KMS-11 (cell line): Measurements from ENCODE around the gene ORAI2.

Experiments
- H2AFZ ChIP-seq: fragments of 200-600 bp; sonication (generic); 2 replicates; pipeline ENCODE4 v1.6.1; 2016; ENCODE audit warnings: antibody characterized with exemption, mixed run types, low read depth
- H3K27ac ChIP-seq: fragments of 200-600 bp; sonication (generic); 2 replicates; pipeline ENCODE4 v1.6.1; 2016; ENCODE audit warnings: mild to moderate bottlenecking, mixed run types
- H3K27me3 ChIP-seq: fragments of 200-600 bp; sonication (generic); 2 replicates; pipeline ENCODE4 v1.6.1; 2017; ENCODE audit warnings: mild to moderate bottlenecking, low read depth, mixed run types, moderate library complexity; ENCODE audit not compliant: insufficient read depth
- H3K36me3 ChIP-seq: fragments of 200-600 bp; sonication (generic); 2 replicates; pipeline ENCODE4 v1.6.1; 2017; ENCODE audit warnings: mild to moderate bottlenecking, mixed run types; ENCODE audit not compliant: insufficient read depth
- H3K4me1 ChIP-seq: fragments of 200-600 bp; sonication (generic); 2 replicates; pipeline ENCODE4 v1.6.1; 2016; ENCODE audit warnings: mild to moderate bottlenecking, low read depth, mixed run types; ENCODE audit not compliant: poor library complexity, severe bottlenecking
- H3K4me2 ChIP-seq: fragments of 200-600 bp; sonication (generic); 2 replicates; pipeline ENCODE4 v1.7.0; 2016; ENCODE audit warnings: mild to moderate bottlenecking, mixed run types
- H3K4me3 ChIP-seq: fragments of 200-600 bp; sonication (generic); IDR thresholded peaks from 2 replicates; pipeline ENCODE4 v1.6.1; 2017; ENCODE audit warnings: low read depth, low read length, mixed read lengths; ENCODE audit not compliant: insufficient read depth
- H3K79me2 ChIP-seq: fragments of 200-600 bp; sonication (generic); 2 replicates; pipeline ENCODE4 v1.6.1; 2016; ENCODE audit warnings: low read depth, mixed run types; ENCODE audit not compliant: insufficient read depth
- H3K9ac ChIP-seq: fragments of 200-600 bp; sonication (generic); 2 replicates; pipeline ENCODE4 v1.6.1; 2016; ENCODE audit warnings: mild to moderate bottlenecking, mixed run types
- H4K20me1 ChIP-seq: fragments of 200-600 bp; sonication (generic); 2 replicates; pipeline ENCODE4 v1.6.1; 2016; ENCODE audit warnings: mild to moderate bottlenecking, mixed run types; ENCODE audit not compliant: insufficient read depth
- CTCF ChIP-seq: fragments of 200-600 bp; sonication (generic); conservative IDR thresholded peaks from 2 replicates; pipeline ENCODE4 v1.6.1; 2017; ENCODE audit warnings: low read depth, mild to moderate bottlenecking, antibody characterized with exemption, low read length, moderate library complexity, mixed read lengths

Gene ORAI2

GRCh38 chr7:102468478-102469350 is 35.3 kb downstream of the ORAI2 start:
- H4K20me1 ChIP-seq: no peaks in the 10 kb centered on the region
- no peaks in the 10 kb centered on the region for H3K36me3 ChIP-seq
- H3K4me1 ChIP-seq: peaks cover 12% of the 10 kb centered on the region
- H2AFZ ChIP-seq: no peak overlapping the region
- no peaks in the 10 kb centered on the region for H3K27me3 ChIP-seq
- no peak overlapping the region for H3K9ac ChIP-seq
- peaks cover 10% of the 10 kb centered on the region; the same call in 1 of the 2 replicates for H3K79me2 ChIP-seq
- no peak overlapping the region for H3K27ac ChIP-seq
- H3K4me2 ChIP-seq: no peak overlapping the region
- H3K4me3 ChIP-seq: no peak overlapping the region
- TF ChIP-seq CTCF: no peak

DNA sequence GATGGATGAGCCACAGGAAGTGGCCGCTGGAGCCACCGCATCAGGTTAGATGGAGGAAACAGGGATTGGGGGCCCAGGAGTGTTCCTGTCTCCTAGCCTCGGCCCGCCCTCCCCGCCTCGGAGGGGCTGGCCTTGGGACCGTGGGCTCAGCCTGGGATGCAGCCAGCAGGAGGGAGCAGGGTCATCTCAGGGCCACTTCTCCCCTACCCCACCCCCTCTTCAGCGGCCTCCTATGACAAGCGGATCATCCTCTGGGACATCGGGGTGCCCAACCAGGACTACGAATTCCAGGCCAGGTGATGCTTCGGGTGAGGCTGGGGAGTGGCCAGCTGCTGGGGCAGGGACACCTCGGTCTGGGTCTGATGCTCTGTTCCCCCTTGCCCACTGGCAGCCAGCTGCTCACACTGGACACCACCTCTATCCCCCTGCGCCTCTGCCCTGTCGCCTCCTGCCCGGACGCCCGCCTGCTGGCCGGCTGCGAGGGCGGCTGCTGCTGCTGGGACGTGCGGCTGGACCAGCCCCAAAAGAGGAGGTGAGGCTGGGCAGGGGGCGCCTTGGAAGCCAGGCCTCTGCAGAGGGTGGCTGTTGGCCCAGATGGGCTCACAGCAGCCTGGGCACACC is 36.1 kb downstream of the ORAI2 start:
- no peak overlapping the region for H2AFZ ChIP-seq

GRCh38 chr7:102469972-102470825 is 36.8 kb downstream of the ORAI2 start:
- no peak for TF ChIP-seq CTCF
- Histone ChIP-seq H3K79me2 (no peaks in the 10 kb centered on the region), H3K4me3 (no peak overlapping the region), H3K4me2 (no peak overlapping the region), H3K9ac (no peak overlapping the region), H3K36me3 (no peaks in the 10 kb centered on the region), H3K4me1 (peaks cover 9% of the 10 kb centered on the region), H3K27ac (no peak overlapping the region), H2AFZ (no peak overlapping the region), H3K27me3 (no peaks in the 10 kb centered on the region), H4K20me1 (no peaks in the 10 kb centered on the region)

More for the DNA sequence above, 36.1 kb downstream of the ORAI2 start:
- Histone ChIP-seq H3K27ac (no peak overlapping the region), H3K79me2 (peaks cover 2% of the 10 kb centered on the region; the same call in 1 of the 2 replicates), H3K9ac (no peak overlapping the region), H3K36me3 (no peaks in the 10 kb centered on the region), H3K4me2 (no peak overlapping the region), H3K4me1 (peaks cover 9% of the 10 kb centered on the region), H3K4me3 (no peak overlapping the region), H4K20me1 (no peaks in the 10 kb centered on the region), H3K27me3 (no peaks in the 10 kb centered on the region)
- no peak for TF ChIP-seq CTCF

DNA sequence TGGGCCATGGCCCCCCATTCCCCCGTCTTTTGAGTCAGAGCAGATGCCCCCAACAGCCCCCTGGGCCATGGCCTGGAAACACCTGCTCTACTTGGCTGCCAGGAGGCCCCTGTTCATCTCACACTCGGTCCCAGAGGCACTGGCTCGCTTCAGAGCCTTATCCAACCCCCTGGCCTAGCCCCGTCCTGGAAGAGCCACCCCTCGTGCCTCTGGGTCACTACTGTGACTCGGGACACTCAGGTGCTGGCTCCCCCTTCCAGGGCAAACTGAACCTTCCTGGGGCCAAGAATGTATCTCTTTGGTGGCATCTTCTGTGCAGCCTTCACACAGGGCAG is 38.4 kb downstream of the ORAI2 start:
- Histone ChIP-seq H3K4me2 (no peak overlapping the region), H4K20me1 (no peaks in the 10 kb centered on the region), H3K36me3 (no peaks in the 10 kb centered on the region), H3K4me1 (no peaks in the 10 kb centered on the region), H3K9ac (no peak overlapping the region), H3K79me2 (no peaks in the 10 kb centered on the region), H3K4me3 (no peak overlapping the region), H2AFZ (no peak overlapping the region), H3K27me3 (no peaks in the 10 kb centered on the region), H3K27ac (no peak overlapping the region)
- no peak for TF ChIP-seq CTCF
